Breast epithelium (tissue), 4 donors: ENCODE results near the gene CYB561. TPM values are rescaled to one million over a fixed set of nuclear protein-coding genes. Genes with fewer than 3 reads are reported as not detected.

Source experiments
- DNase-seq, 2 donors: peaks; one replicate each; pipeline ENCODE4 v3.0.0-alpha.2; 2019; ENCODE audit warnings: low spot score in 2 of 2
- H3K27ac ChIP-seq, 2 donors: fragments of 200-600 bp; sonication (generic) in 1 of 2; one replicate each; pipeline ENCODE4 v1.5.1; 2016 to 2019; ENCODE audit warnings: mild to moderate bottlenecking in 1 of 2
- H3K27me3 ChIP-seq, 2 donors: fragments of 200-600 bp; sonication (generic) in 1 of 2; one replicate each; pipeline versions ENCODE4 v1.5.1 to v1.6.0; 2017 to 2019; ENCODE audit warnings: control low read depth in 1 of 2, mild to moderate bottlenecking in 1 of 2
- H3K36me3 ChIP-seq: fragments of 200-600 bp; one replicate; pipeline ENCODE4 v1.5.1; 2019
- H3K4me1 ChIP-seq, 2 donors: fragments of 200-600 bp; sonication (generic); one replicate each; pipeline ENCODE4 v1.5.1; 2016 to 2019; ENCODE audit warnings: control low read depth in 1 of 2
- H3K4me3 ChIP-seq, 3 donors: fragments of 200-600 bp; sonication (generic); 1 replicate in 2 of 3; 2 replicates in 1 of 3; pipeline ENCODE4 v1.5.1; 2016 to 2019; ENCODE audit warnings: mild to moderate bottlenecking in 3 of 3, moderate library complexity in 2 of 3
- H3K9me3 ChIP-seq, 2 donors: fragments of 200-600 bp; sonication (generic) in 1 of 2; one replicate each; pipeline ENCODE4 v1.5.1; 2016 to 2019; ENCODE audit warnings: control low read depth in 1 of 2
- POLR2A ChIP-seq: fragments of 450-650 bp; IDR thresholded peaks from one replicate; pipeline ENCODE4 v1.6.1; 2016; ENCODE audit warnings: antibody characterized with exemption, mild to moderate bottlenecking, moderate library complexity
- POLR2AphosphoS5 ChIP-seq, 3 donors: sonication (generic); formaldehyde crosslinking; IDR thresholded peaks; one replicate each; pipeline ENCODE4 v1.6.1; 2017; ENCODE audit warnings: antibody characterized with exemption in 3 of 3
- intact Hi-C: fragments of 100-400 bp; cut with DNase I; formaldehyde crosslinking; loops from one replicate; pipeline ENCODE4 v1.15.1; 2023; ENCODE audit warnings: low total_unique reads
- total RNA-seq, 3 donors: library from RNA; depleted of rRNA; stranded (reverse); fragments of >200 nt; gene quantifications; one replicate each; pipeline ENCODE4 v1.1.0, GENCODE V29; 2016
- TF ChIP-seq, protein P1 (sequence below), 3 donors: fragments of 450-650 bp; IDR thresholded peaks; one replicate each; pipeline ENCODE4 v1.5.1; 2016 to 2017; ENCODE audit warnings: antibody characterized with exemption in 3 of 3, mild to moderate bottlenecking in 3 of 3, moderate library complexity in 3 of 3

CYB561 gene
- total RNA-seq, 3 donors from 2014 or later, result 14.6 to 52.4 (median 43.3) TPM

DNA sequence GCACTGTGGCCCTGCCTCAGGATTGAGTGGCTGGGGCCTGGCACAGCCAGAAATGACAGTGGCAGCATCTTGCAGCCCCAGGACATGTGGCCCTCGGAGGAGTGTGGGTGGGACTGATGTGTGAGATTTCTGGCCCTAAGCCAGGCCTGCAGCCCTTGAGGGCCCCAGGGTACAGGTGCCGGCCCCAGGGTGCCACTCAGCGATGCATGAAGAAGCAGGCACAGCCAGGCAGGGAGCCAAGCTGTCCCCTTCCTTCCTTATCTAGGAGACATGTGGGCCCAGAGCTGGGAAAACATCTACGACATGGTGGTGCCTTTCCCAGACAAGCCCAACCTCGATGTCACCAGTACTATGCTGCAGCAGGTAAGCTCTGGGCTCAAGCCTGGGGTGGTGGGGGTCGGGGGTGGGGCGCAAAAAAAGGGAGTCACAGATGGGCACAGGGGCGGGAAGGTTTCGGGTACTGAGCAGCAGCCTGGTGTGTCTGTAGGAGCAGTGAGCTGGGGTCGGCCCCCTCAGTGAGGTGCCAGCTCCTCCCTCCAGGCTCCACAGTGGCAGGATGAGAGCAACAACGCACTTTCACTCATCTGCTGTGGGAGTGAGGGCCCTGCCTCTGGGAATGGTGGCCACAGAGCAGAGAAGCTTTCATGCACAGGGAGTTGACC lies 34.9 kb upstream of the CYB561 start:
- H3K4me3 ChIP-seq, result no peak overlapping the region
- no peak for TF ChIP-seq POLR2A
- TF ChIP-seq POLR2AphosphoS5 (IDR thresholded peaks at IDR 0.05), result no peak
- TF ChIP-seq, protein P1, sequence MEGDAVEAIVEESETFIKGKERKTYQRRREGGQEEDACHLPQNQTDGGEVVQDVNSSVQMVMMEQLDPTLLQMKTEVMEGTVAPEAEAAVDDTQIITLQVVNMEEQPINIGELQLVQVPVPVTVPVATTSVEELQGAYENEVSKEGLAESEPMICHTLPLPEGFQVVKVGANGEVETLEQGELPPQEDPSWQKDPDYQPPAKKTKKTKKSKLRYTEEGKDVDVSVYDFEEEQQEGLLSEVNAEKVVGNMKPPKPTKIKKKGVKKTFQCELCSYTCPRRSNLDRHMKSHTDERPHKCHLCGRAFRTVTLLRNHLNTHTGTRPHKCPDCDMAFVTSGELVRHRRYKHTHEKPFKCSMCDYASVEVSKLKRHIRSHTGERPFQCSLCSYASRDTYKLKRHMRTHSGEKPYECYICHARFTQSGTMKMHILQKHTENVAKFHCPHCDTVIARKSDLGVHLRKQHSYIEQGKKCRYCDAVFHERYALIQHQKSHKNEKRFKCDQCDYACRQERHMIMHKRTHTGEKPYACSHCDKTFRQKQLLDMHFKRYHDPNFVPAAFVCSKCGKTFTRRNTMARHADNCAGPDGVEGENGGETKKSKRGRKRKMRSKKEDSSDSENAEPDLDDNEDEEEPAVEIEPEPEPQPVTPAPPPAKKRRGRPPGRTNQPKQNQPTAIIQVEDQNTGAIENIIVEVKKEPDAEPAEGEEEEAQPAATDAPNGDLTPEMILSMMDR (IDR thresholded peaks at IDR 0.05), result no peak
- no peaks in the 10 kb centered on the region for H3K9me3 ChIP-seq
- H3K27ac ChIP-seq, result no peak overlapping the region
- peaks cover 7 to 13% of the 10 kb centered on the region in 2 donors for H3K4me1 ChIP-seq
- peaks cover 0 to 3% of the 10 kb centered on the region in 2 donors for H3K27me3 ChIP-seq
- intact Hi-C loops, result no loop called here
- H3K36me3 ChIP-seq, result no peaks in the 10 kb centered on the region
- DNase-seq, result no peak

DNA sequence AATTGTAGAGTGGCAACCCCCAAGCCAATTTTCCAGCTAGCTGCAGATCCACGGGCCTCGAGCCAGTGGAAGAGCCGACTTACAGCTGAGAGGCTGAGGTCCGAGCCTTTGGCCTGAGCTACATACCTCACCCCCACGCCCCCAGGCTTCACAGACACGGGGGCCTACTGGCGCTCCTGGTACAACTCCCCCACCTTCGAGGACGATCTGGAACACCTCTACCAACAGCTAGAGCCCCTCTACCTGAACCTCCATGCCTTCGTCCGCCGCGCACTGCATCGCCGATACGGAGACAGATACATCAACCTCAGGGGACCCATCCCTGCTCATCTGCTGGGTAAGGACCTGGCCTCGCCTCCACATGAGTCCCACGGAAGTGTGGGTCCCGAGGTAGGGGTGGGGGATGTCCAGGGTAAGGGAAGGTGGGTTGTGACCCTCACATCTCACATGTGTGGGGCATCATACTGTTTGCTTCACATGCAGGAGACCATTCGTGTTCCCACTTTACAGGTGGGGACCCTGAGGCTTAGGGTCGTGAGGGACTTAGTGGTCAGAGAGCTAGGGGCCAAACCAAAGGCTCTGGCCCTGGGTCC lies 34.2 kb upstream of the CYB561 start:
- Histone ChIP-seq H3K27me3 (peaks cover 0 to 3% of the 10 kb centered on the region in 2 donors), H3K4me1 (peaks cover 7 to 13% of the 10 kb centered on the region in 2 donors), H3K9me3 (no peaks in the 10 kb centered on the region), H3K4me3 (no peak overlapping the region), H3K36me3 (no peaks in the 10 kb centered on the region), H3K27ac (no peak overlapping the region)
- TF ChIP-seq POLR2AphosphoS5 (IDR thresholded peaks at IDR 0.05) (no peak), POLR2A (no peak)
- TF ChIP-seq, protein P1 (IDR thresholded peaks at IDR 0.05), result no peak
- DNase-seq, result no peak
- intact Hi-C loops, result no loop called here

DNA sequence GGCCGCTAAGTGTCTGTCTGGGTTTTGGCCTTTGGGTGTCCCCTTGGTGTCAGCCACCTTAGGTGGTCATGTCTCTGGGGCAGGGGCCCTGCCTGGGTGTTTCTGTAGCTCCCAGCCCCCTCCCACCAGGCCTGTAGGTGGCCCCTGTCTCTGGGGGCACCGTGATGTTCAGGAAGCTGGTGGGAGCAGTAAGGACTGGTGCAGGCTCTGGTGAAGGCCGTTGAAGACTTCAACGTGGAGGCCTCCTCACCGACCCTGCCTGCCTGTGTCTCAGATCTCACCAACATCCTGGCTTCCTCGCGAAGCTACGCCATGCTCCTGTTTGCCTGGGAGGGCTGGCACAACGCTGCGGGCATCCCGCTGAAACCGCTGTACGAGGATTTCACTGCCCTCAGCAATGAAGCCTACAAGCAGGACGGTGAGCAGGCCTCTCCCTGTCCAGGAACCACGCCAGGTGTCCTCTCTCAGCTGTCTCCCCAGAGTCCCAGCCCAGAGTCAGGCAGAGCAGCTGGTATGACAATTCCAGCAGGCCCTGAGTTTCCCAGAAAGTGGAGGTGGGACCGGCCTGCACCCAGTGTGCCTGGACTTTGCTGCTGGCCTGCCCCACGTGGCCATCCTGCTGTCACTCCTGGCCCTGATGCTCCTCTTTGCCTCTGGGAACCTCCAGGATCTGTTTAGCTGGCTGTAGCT lies 33.5 kb upstream of the CYB561 start:
- DNase-seq, result no peak
- H3K9me3 ChIP-seq, result no peaks in the 10 kb centered on the region
- no peaks in the 10 kb centered on the region for H3K36me3 ChIP-seq
- H3K4me3 ChIP-seq, result no peak overlapping the region
- peaks cover 7 to 13% of the 10 kb centered on the region in 2 donors for H3K4me1 ChIP-seq
- H3K27me3 ChIP-seq, result peaks cover 0 to 3% of the 10 kb centered on the region in 2 donors
- no peak overlapping the region for H3K27ac ChIP-seq
- no peak for TF ChIP-seq POLR2AphosphoS5 (IDR thresholded peaks at IDR 0.05)
- TF ChIP-seq, protein P1 (IDR thresholded peaks at IDR 0.05), result no peak
- no peak for TF ChIP-seq POLR2A
- intact Hi-C loops, result no loop called here

DNA sequence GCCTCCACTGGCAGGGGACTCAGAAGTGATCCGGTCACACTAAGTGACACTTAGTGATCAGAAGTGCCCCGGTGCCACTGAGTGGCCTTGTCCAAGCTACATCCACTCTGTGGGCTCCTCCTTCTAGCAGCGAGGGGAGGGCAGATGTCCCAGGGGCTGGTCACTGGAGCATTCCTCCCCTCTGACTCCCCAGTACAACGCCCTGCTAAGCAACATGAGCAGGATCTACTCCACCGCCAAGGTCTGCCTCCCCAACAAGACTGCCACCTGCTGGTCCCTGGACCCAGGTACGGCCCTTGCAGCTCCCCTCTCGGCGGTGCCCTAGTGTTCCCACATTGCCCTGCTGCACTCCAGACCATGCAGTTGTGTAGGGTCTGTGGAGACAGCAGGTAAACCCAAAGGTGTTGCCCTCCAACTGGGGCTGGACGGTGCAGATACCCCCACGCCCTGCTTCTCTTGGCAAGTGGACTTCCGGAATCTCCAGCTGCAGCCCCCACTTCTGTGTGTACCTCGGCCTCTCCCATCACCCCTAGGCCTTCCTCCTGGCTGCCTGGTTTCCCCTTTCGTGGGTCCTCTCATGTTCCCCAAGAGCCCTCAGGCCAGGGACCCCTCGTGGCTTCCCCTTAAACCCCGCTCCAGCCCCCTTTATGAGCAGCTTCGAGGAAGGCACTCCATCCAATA lies 32.8 kb upstream of the CYB561 start:
- Histone ChIP-seq H3K4me1 (peaks cover 7 to 13% of the 10 kb centered on the region in 2 donors), H3K27me3 (peaks cover 0 to 3% of the 10 kb centered on the region in 2 donors), H3K36me3 (no peaks in the 10 kb centered on the region), H3K27ac (no peak overlapping the region), H3K9me3 (no peaks in the 10 kb centered on the region), H3K4me3 (no peak overlapping the region)
- intact Hi-C loops, result no loop called here
- TF ChIP-seq POLR2AphosphoS5 (IDR thresholded peaks at IDR 0.05), result peak in 1 of 3 donors; percentile 25
- TF ChIP-seq, protein P1 (IDR thresholded peaks at IDR 0.05), result peak; percentile 46 to 92 (median 83)
- TF ChIP-seq POLR2A, result no peak
- peak; percentile 68 to 85 for DNase-seq
